ENCODE measurements around the gene FBXO28.

DNA sequence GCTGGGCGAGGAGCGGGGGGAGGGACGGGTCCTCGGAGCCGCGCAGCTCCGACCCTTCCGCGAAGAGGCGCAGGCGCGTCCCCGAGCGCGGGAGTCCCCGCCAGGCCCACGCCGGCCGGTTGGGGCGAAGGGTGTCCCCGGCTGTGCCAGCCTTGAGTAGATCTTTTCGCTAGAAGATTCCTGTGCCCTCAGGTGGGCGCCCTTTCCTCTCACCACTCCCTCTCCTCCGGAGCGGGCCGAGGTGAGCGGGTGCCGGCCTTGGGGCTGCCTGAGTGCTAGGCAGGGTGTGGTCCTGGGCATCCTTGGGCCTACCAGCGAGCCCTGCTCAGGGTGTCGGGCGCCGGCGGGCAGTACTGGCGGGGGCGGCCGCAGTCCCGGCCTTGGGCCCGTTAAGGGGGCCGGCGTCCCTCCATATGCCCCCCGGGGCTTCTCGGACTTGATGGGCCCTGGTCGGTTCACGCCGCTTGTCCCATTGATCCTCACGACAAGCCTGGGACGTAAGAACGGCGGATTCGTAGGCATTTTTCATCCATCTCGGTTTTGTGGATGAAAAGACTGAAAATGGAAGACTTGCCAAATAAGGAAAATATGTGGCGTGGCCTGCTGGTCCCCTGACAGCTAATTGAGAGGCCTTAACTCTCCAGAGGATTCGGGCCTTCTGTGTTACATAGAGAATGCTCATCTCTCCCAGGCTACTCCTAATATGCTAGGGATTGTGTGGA lies 69.8 kb downstream of the FBXO28 start:
- TF ChIP-seq, protein P1, sequence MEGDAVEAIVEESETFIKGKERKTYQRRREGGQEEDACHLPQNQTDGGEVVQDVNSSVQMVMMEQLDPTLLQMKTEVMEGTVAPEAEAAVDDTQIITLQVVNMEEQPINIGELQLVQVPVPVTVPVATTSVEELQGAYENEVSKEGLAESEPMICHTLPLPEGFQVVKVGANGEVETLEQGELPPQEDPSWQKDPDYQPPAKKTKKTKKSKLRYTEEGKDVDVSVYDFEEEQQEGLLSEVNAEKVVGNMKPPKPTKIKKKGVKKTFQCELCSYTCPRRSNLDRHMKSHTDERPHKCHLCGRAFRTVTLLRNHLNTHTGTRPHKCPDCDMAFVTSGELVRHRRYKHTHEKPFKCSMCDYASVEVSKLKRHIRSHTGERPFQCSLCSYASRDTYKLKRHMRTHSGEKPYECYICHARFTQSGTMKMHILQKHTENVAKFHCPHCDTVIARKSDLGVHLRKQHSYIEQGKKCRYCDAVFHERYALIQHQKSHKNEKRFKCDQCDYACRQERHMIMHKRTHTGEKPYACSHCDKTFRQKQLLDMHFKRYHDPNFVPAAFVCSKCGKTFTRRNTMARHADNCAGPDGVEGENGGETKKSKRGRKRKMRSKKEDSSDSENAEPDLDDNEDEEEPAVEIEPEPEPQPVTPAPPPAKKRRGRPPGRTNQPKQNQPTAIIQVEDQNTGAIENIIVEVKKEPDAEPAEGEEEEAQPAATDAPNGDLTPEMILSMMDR (IDR thresholded peaks at IDR 0.05): no peak
- TF ChIP-seq POLR2A (IDR thresholded peaks at IDR 0.05): no peak
- TF ChIP-seq POLR2AphosphoS5 (IDR thresholded peaks at IDR 0.05): peak; percentile 7

All from prostate gland (tissue), 2 donors.